ENCODE results near the gene ITPKB.
"Not testable (repeated sequence)": the region's sequence is repeated elsewhere in the genome, so short reads cannot be mapped to it uniquely, and the experiment has no call there.

ITPKB gene

GRCh38 chr1:226640321-226641136 lies 98.6 kb downstream of the ITPKB start:
- TF ChIP-seq ZNF274 (IDR thresholded peaks at IDR 0.05; ENCODE audit: low read depth, low read length) = no peak
- no peak overlapping the region for H3K4me3 ChIP-seq (ENCODE audit: low read length)

- TF ChIP-seq ZNF274 (IDR thresholded peaks at IDR 0.05; ENCODE audit: low read depth, low read length) = no peak
- H3K4me3 ChIP-seq (ENCODE audit: low read length) = no peak overlapping the region
Measured at GRCh38 chr1:226639631-226640061, 99.4 kb downstream of the ITPKB start.

- not testable (repeated sequence) for H3K4me3 ChIP-seq (ENCODE audit: low read length)
Measured at GRCh38 chr1:226639206-226639605, 99.9 kb downstream of the ITPKB start.

- H3K4me3 ChIP-seq (ENCODE audit: low read length) = no peak overlapping the region
- TF ChIP-seq ZNF274 (IDR thresholded peaks at IDR 0.05; ENCODE audit: low read depth, low read length) = no peak
Measured at GRCh38 chr1:226638608-226639007, 100.5 kb downstream of the ITPKB start.

GRCh38 chr1:226638001-226638601 lies 101.0 kb downstream of the ITPKB start:
- H3K4me3 ChIP-seq (ENCODE audit: low read length) = no peak overlapping the region
- no peak for TF ChIP-seq ZNF274 (IDR thresholded peaks at IDR 0.05; ENCODE audit: low read depth, low read length)

GRCh38 chr1:226637147-226637935 lies 101.7 kb downstream of the ITPKB start:
- H3K4me3 ChIP-seq (ENCODE audit: low read length) = no peak overlapping the region
- no peak for TF ChIP-seq ZNF274 (IDR thresholded peaks at IDR 0.05; ENCODE audit: low read depth, low read length)

- no peak for TF ChIP-seq ZNF274 (IDR thresholded peaks at IDR 0.05; ENCODE audit: low read depth, low read length)
- no peak overlapping the region for H3K4me3 ChIP-seq (ENCODE audit: low read length)
Measured at GRCh38 chr1:226636847-226637096, 102.3 kb downstream of the ITPKB start.

- no peak overlapping the region for H3K4me3 ChIP-seq (ENCODE audit: low read length)
- TF ChIP-seq ZNF274 (IDR thresholded peaks at IDR 0.05; ENCODE audit: low read depth, low read length) = no peak
Measured at GRCh38 chr1:226635456-226635941, 103.6 kb downstream of the ITPKB start.

GRCh38 chr1:226634611-226635246 lies 104.4 kb downstream of the ITPKB start:
- no peak for TF ChIP-seq ZNF274 (IDR thresholded peaks at IDR 0.05; ENCODE audit: low read depth, low read length)
- no peak overlapping the region for H3K4me3 ChIP-seq (ENCODE audit: low read length)

- no peak for TF ChIP-seq ZNF274 (IDR thresholded peaks at IDR 0.05; ENCODE audit: low read depth, low read length)
- H3K4me3 ChIP-seq (ENCODE audit: low read length) = no peak overlapping the region
Measured at GRCh38 chr1:226634166-226634588, 104.9 kb downstream of the ITPKB start.

- no peak overlapping the region for H3K4me3 ChIP-seq (ENCODE audit: low read length)
- TF ChIP-seq ZNF274 (IDR thresholded peaks at IDR 0.05; ENCODE audit: low read depth, low read length) = no peak
Measured at GRCh38 chr1:226633541-226634165, 105.4 kb downstream of the ITPKB start.

GRCh38 chr1:226632922-226633351 lies 106.1 kb downstream of the ITPKB start:
- H3K4me3 ChIP-seq (ENCODE audit: low read length) = no peak overlapping the region
- TF ChIP-seq ZNF274 (IDR thresholded peaks at IDR 0.05; ENCODE audit: low read depth, low read length) = no peak

- TF ChIP-seq ZNF274 (IDR thresholded peaks at IDR 0.05; ENCODE audit: low read depth, low read length) = no peak
- no peak overlapping the region for H3K4me3 ChIP-seq (ENCODE audit: low read length)
Measured at GRCh38 chr1:226632169-226632879, 106.8 kb downstream of the ITPKB start.
